22Rv1 (cell line): ENCODE results near the gene RSU1.

Experiments used
- ZFX ChIP-seq: fragments of 450-650 bp; IDR thresholded peaks from 2 replicates; pipeline ENCODE4 v1.6.1; 2017; ENCODE audit warnings: antibody characterized with exemption, borderline replicate concordance
- TF ChIP-seq, protein P1 (sequence below): fragments of 450-650 bp; IDR thresholded peaks from 2 replicates; pipeline ENCODE4 v1.5.1; 2017; ENCODE audit warnings: mild to moderate bottlenecking

DNA sequence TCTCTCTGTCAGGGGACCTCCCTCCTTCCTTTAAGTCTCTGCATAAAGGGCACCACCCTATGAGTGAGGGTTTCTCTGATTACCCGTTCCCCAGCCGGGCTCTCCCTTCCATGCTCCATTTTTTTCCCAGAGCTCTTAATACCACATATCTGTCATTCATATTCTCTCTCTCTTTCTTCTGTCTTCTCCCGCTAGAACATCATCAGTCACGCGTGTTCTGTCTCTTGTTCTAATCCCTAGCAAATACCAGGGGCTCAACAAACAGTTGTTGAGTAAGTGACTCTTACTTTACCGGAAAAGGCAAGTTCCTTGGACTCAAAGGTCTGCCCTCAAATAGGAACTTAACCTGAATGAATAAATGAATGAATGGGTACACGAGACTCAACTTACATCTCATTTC lies 68.5 kb downstream of the RSU1 start:
- TF ChIP-seq, protein P1, sequence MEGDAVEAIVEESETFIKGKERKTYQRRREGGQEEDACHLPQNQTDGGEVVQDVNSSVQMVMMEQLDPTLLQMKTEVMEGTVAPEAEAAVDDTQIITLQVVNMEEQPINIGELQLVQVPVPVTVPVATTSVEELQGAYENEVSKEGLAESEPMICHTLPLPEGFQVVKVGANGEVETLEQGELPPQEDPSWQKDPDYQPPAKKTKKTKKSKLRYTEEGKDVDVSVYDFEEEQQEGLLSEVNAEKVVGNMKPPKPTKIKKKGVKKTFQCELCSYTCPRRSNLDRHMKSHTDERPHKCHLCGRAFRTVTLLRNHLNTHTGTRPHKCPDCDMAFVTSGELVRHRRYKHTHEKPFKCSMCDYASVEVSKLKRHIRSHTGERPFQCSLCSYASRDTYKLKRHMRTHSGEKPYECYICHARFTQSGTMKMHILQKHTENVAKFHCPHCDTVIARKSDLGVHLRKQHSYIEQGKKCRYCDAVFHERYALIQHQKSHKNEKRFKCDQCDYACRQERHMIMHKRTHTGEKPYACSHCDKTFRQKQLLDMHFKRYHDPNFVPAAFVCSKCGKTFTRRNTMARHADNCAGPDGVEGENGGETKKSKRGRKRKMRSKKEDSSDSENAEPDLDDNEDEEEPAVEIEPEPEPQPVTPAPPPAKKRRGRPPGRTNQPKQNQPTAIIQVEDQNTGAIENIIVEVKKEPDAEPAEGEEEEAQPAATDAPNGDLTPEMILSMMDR = no peak
- TF ChIP-seq ZFX = no peak
